Measurements from ENCODE around the gene TTC23.

The TTC23 gene

DNA sequence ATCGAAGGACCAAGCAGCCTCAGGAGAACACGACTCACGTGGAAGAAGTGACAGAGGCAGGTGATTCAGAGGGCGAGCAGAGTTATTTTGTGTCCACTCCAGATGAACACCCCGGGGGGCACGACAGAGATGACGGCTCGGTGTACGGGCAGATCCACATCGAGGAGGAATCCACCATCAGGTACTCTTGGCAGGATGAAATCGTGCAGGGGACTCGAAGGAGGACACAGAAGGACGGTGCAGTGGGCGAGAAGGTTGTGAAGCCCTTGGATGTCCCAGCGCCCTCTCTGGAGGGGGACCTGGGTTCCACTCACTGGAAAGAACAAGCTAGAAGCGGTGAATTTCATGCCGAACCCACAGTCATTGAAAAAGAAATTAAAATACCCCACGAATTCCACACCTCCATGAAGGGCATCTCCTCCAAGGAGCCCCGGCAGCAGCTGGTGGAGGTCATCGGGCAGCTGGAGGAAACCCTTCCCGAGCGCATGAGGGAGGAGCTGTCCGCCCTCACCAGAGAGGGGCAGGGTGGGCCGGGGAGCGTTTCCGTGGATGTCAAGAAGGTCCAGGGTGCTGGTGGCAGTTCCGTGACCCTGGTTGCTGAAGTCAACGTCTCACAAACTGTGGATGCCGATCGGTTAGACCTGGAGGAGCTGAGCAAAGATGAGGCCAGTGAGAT is 118.5 kb downstream of the TTC23 start:
- Histone ChIP-seq H3K9ac (ENCODE audit: low read length) (no peak overlapping the region), H3K4me3 (ENCODE audit: low read depth, low read length) (no peak overlapping the region), H3K4ac (ENCODE audit: low read depth, low read length) (no peak overlapping the region), H3K4me2 (ENCODE audit: low read length) (no peak overlapping the region), H3K27me3 (ENCODE audit: insufficient read depth, low read length) (no peaks in the 10 kb centered on the region), H3K23ac (ENCODE audit: low read length) (no peak overlapping the region), H3K79me2 (ENCODE audit: control insufficient read depth, insufficient read depth, low read length, poor library complexity) (peaks cover 3% of the 10 kb centered on the region), H2BK120ac (ENCODE audit: insufficient read depth, low read length, poor library complexity) (no peak overlapping the region), H3K36me3 (ENCODE audit: control insufficient read depth in 1 of 2, insufficient read depth in 2 of 2, low read length in 2 of 2) (peaks cover 29 to 49% of the 10 kb centered on the region in 2 experiments), H3K9me3 (ENCODE audit: insufficient read depth, low read depth, low read length) (no peaks in the 10 kb centered on the region), H3K18ac (ENCODE audit: low read length) (no peak overlapping the region), H4K91ac (ENCODE audit: low read depth, low read length) (no peak overlapping the region), H3K14ac (ENCODE audit: low read length) (no peak overlapping the region), H2BK5ac (ENCODE audit: low read depth, low read length, poor library complexity) (no peak overlapping the region), H2AFZ (ENCODE audit: insufficient read depth, low read length, poor library complexity) (no peak overlapping the region), H2BK12ac (ENCODE audit: low read length) (no peak overlapping the region), H4K12ac (ENCODE audit: low read depth, low read length) (no peak overlapping the region), H3K27ac (ENCODE audit: low read depth, low read length) (no peak overlapping the region), H2AK5ac (ENCODE audit: low read length) (no peak overlapping the region), H4K8ac (ENCODE audit: low read depth, low read length) (no peak overlapping the region), H3K79me1 (ENCODE audit: low read length) (peaks cover 6% of the 10 kb centered on the region), H3K4me1 (ENCODE audit: control insufficient read depth in 1 of 2, insufficient read depth in 2 of 2, low read length in 2 of 2) (peaks cover 9 to 11% of the 10 kb centered on the region in 2 experiments)
- no CpG with 5 or more reads among the region's 30 CpGs for WGBS (ENCODE audit: extremely low coverage, insufficient coverage, insufficient read length)
- DNase-seq = no peak

DNA sequence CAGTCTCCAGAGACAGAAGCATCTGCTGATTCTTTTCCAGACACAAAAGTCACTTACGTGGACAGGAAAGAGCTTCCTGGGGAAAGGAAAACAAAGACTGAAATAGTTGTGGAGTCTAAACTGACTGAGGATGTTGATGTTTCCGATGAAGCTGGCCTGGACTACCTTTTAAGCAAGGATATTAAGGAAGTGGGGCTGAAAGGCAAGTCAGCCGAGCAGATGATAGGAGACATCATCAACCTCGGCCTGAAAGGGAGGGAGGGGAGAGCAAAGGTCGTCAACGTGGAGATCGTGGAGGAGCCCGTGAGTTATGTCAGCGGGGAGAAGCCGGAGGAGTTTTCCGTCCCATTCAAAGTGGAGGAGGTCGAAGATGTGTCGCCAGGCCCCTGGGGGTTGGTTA is 119.1 kb downstream of the TTC23 start:
- Histone ChIP-seq H3K18ac (ENCODE audit: low read length) (no peak overlapping the region), H3K9me3 (ENCODE audit: insufficient read depth, low read depth, low read length) (no peaks in the 10 kb centered on the region), H3K4me3 (ENCODE audit: low read depth, low read length) (no peak overlapping the region), H2BK120ac (ENCODE audit: insufficient read depth, low read length, poor library complexity) (no peak overlapping the region), H4K12ac (ENCODE audit: low read depth, low read length) (no peak overlapping the region), H3K36me3 (ENCODE audit: control insufficient read depth in 1 of 2, insufficient read depth in 2 of 2, low read length in 2 of 2) (peaks cover 29 to 49% of the 10 kb centered on the region in 2 experiments), H3K4me2 (ENCODE audit: low read length) (no peak overlapping the region), H3K27ac (ENCODE audit: low read depth, low read length) (no peak overlapping the region), H3K9ac (ENCODE audit: low read length) (no peak overlapping the region), H4K8ac (ENCODE audit: low read depth, low read length) (no peak overlapping the region), H3K79me1 (ENCODE audit: low read length) (peaks cover 11% of the 10 kb centered on the region), H3K23ac (ENCODE audit: low read length) (no peak overlapping the region), H2AK5ac (ENCODE audit: low read length) (no peak overlapping the region), H2BK5ac (ENCODE audit: low read depth, low read length, poor library complexity) (no peak overlapping the region), H3K27me3 (ENCODE audit: insufficient read depth, low read length) (no peaks in the 10 kb centered on the region), H3K79me2 (ENCODE audit: control insufficient read depth, insufficient read depth, low read length, poor library complexity) (peaks cover 4% of the 10 kb centered on the region), H2AFZ (ENCODE audit: insufficient read depth, low read length, poor library complexity) (no peak overlapping the region), H3K4me1 (ENCODE audit: control insufficient read depth in 1 of 2, insufficient read depth in 2 of 2, low read length in 2 of 2) (peaks cover 15 to 16% of the 10 kb centered on the region in 2 experiments), H3K4ac (ENCODE audit: low read depth, low read length) (no peak overlapping the region), H3K14ac (ENCODE audit: low read length) (no peak overlapping the region), H2BK12ac (ENCODE audit: low read length) (no peak overlapping the region), H4K91ac (ENCODE audit: low read depth, low read length) (no peak overlapping the region)
- DNase-seq = no peak
- no CpG with 5 or more reads among the region's 13 CpGs for WGBS (ENCODE audit: extremely low coverage, insufficient coverage, insufficient read length)

DNA sequence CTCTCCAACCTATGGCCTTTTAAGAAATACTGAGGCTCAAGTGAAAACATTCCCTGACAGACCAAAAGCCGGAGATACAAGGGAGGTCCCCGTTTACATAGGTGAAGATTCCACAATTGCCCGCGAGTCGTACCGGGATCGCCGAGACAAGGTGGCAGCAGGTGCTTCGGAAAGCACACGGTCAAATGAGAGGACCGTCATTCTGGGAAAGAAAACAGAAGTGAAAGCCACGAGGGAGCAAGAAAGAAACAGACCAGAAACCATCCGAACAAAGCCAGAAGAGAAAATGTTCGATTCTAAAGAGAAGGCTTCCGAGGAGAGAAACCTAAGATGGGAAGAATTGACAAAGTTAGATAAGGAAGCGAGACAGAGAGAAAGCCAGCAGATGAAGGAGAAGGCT is 119.7 kb downstream of the TTC23 start:
- Histone ChIP-seq H2AFZ (ENCODE audit: insufficient read depth, low read length, poor library complexity) (no peak overlapping the region), H3K27ac (ENCODE audit: low read depth, low read length) (no peak overlapping the region), H3K36me3 (ENCODE audit: control insufficient read depth in 1 of 2, insufficient read depth in 2 of 2, low read length in 2 of 2) (peaks cover 29 to 49% of the 10 kb centered on the region in 2 experiments), H3K18ac (ENCODE audit: low read length) (no peak overlapping the region), H3K4me2 (ENCODE audit: low read length) (no peak overlapping the region), H3K79me1 (ENCODE audit: low read length) (peaks cover 18% of the 10 kb centered on the region), H4K12ac (ENCODE audit: low read depth, low read length) (no peak overlapping the region), H2BK120ac (ENCODE audit: insufficient read depth, low read length, poor library complexity) (no peak overlapping the region), H4K8ac (ENCODE audit: low read depth, low read length) (no peak overlapping the region), H3K79me2 (ENCODE audit: control insufficient read depth, insufficient read depth, low read length, poor library complexity) (peaks cover 9% of the 10 kb centered on the region), H3K4ac (ENCODE audit: low read depth, low read length) (no peak overlapping the region), H3K23ac (ENCODE audit: low read length) (no peak overlapping the region), H3K4me1 (ENCODE audit: control insufficient read depth in 1 of 2, insufficient read depth in 2 of 2, low read length in 2 of 2) (peaks cover 22 to 23% of the 10 kb centered on the region in 2 experiments), H3K9me3 (ENCODE audit: insufficient read depth, low read depth, low read length) (no peaks in the 10 kb centered on the region), H2BK12ac (ENCODE audit: low read length) (no peak overlapping the region), H3K27me3 (ENCODE audit: insufficient read depth, low read length) (no peaks in the 10 kb centered on the region), H2BK5ac (ENCODE audit: low read depth, low read length, poor library complexity) (no peak overlapping the region), H2AK5ac (ENCODE audit: low read length) (no peak overlapping the region), H4K91ac (ENCODE audit: low read depth, low read length) (no peak overlapping the region), H3K9ac (ENCODE audit: low read length) (no peak overlapping the region), H3K14ac (ENCODE audit: low read length) (no peak overlapping the region), H3K4me3 (ENCODE audit: low read depth, low read length) (no peak overlapping the region)
- no CpG with 5 or more reads among the region's 16 CpGs for WGBS (ENCODE audit: extremely low coverage, insufficient coverage, insufficient read length)
- no peak for DNase-seq

- H2BK120ac ChIP-seq (ENCODE audit: insufficient read depth, low read length, poor library complexity) = no peak overlapping the region
- H4K91ac ChIP-seq (ENCODE audit: low read depth, low read length) = no peak overlapping the region
- no peak overlapping the region for H3K4me2 ChIP-seq (ENCODE audit: low read length)
- no peak overlapping the region for H3K4ac ChIP-seq (ENCODE audit: low read depth, low read length)
- H3K27me3 ChIP-seq (ENCODE audit: insufficient read depth, low read length) = no peaks in the 10 kb centered on the region
- no CpG with 5 or more reads among the region's 6 CpGs for WGBS (ENCODE audit: extremely low coverage, insufficient coverage, insufficient read length)
- no peak overlapping the region for H2AFZ ChIP-seq (ENCODE audit: insufficient read depth, low read length, poor library complexity)
- peaks cover 29 to 30% of the 10 kb centered on the region in 2 experiments for H3K4me1 ChIP-seq (ENCODE audit: control insufficient read depth in 1 of 2, insufficient read depth in 2 of 2, low read length in 2 of 2)
- H3K27ac ChIP-seq (ENCODE audit: low read depth, low read length) = no peak overlapping the region
- H2BK5ac ChIP-seq (ENCODE audit: low read depth, low read length, poor library complexity) = no peak overlapping the region
- H3K14ac ChIP-seq (ENCODE audit: low read length) = no peak overlapping the region
- H3K9me3 ChIP-seq (ENCODE audit: insufficient read depth, low read depth, low read length) = no peaks in the 10 kb centered on the region
- H4K8ac ChIP-seq (ENCODE audit: low read depth, low read length) = no peak overlapping the region
- no peak overlapping the region for H3K9ac ChIP-seq (ENCODE audit: low read length)
- no peak overlapping the region for H4K12ac ChIP-seq (ENCODE audit: low read depth, low read length)
- peaks cover 11% of the 10 kb centered on the region for H3K79me2 ChIP-seq (ENCODE audit: control insufficient read depth, insufficient read depth, low read length, poor library complexity)
- H2AK5ac ChIP-seq (ENCODE audit: low read length) = peak overlapping the region; percentile 58
- H3K36me3 ChIP-seq (ENCODE audit: control insufficient read depth in 1 of 2, insufficient read depth in 2 of 2, low read length in 2 of 2) = peaks cover 29 to 44% of the 10 kb centered on the region in 2 experiments
- no peak overlapping the region for H3K4me3 ChIP-seq (ENCODE audit: low read depth, low read length)
- DNase-seq = no peak
- H2BK12ac ChIP-seq (ENCODE audit: low read length) = no peak overlapping the region
- H3K79me1 ChIP-seq (ENCODE audit: low read length) = peaks cover 25% of the 10 kb centered on the region
- H3K18ac ChIP-seq (ENCODE audit: low read length) = peak overlapping the region; percentile 25
- H3K23ac ChIP-seq (ENCODE audit: low read length) = no peak overlapping the region
Measured at GRCh38 chr15:99128411-99128810, 121.0 kb downstream of the TTC23 start.
